HG03439 (cell line): Measurements from ENCODE around the gene TBX21.
"Not testable (repeated sequence)": the region's sequence is repeated elsewhere in the genome, so short reads cannot be mapped to it uniquely, and the experiment has no call there.

Source experiments
- ATAC-seq: cut with Tn5 transposase; IDR thresholded peaks from one replicate; pipeline ENCODE4 v1.9.1; 2021; ENCODE audit warnings: mild to moderate bottlenecking, moderate library complexity; ENCODE audit not compliant: unreplicated experiment

TBX21 gene

GRCh38 chr17:47760409-47761140 lies 27.5 kb downstream of the TBX21 start:
- ATAC-seq: no peak

GRCh38 chr17:47762728-47763127 lies 29.7 kb downstream of the TBX21 start:
- no peak for ATAC-seq

GRCh38 chr17:47763913-47764582 lies 31.0 kb downstream of the TBX21 start:
- ATAC-seq: no peak

GRCh38 chr17:47773649-47774048 lies 40.6 kb downstream of the TBX21 start:
- not testable (repeated sequence) for ATAC-seq

GRCh38 chr17:47774331-47774730 lies 41.3 kb downstream of the TBX21 start:
- no peak for ATAC-seq

- no peak for ATAC-seq
Measured at GRCh38 chr17:47774987-47775580, 42.0 kb downstream of the TBX21 start.

- ATAC-seq: no peak
Measured at GRCh38 chr17:47776330-47777197, 43.5 kb downstream of the TBX21 start.

- ATAC-seq: no peak
Measured at GRCh38 chr17:47778184-47778635, 45.2 kb downstream of the TBX21 start.

- ATAC-seq: no peak
Measured at GRCh38 chr17:47781397-47781796, 48.4 kb downstream of the TBX21 start.

GRCh38 chr17:47785538-47786123 lies 52.6 kb downstream of the TBX21 start:
- ATAC-seq: no peak

GRCh38 chr17:47789611-47790561 lies 56.9 kb downstream of the TBX21 start:
- ATAC-seq: no peak

- ATAC-seq: no peak
Measured at GRCh38 chr17:47791025-47791424, 58.0 kb downstream of the TBX21 start.

- ATAC-seq: no peak
Measured at GRCh38 chr17:47792457-47792856, 59.4 kb downstream of the TBX21 start.

- ATAC-seq: no peak
Measured at GRCh38 chr17:47792979-47793378, 59.9 kb downstream of the TBX21 start.
